ENCODE measurements around the gene CXCR1. TPM values are rescaled to one million over a fixed set of nuclear protein-coding genes. Genes with fewer than 3 reads are reported as not detected.

CXCR1 gene
- 0.31 TPM for total RNA-seq

DNA sequence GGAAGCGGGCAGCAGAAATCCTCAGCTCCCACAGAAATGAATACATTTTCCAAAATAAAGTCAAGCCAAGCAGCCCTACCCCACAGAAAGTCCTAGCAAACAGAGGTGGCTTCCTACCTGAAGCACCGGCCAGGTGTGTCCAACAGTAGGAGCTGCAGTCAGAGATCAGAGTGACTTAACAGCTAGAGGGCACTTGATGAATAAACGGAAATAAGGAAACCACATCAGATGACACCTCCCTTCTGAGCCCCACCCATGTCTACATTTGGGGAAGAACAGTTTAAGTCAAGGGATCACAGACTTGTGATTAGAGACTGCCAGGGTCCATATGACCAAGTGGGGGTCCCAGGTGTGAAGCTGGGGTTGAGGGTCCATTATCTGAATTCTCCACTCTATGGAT, at the start of gene CXCR1:
Gene CXCR1, minus strand, starts transcription at position 172 of the 400 bp plus-strand sequence. CDS start 1,751 bp downstream, outside the sequence.

DNA sequence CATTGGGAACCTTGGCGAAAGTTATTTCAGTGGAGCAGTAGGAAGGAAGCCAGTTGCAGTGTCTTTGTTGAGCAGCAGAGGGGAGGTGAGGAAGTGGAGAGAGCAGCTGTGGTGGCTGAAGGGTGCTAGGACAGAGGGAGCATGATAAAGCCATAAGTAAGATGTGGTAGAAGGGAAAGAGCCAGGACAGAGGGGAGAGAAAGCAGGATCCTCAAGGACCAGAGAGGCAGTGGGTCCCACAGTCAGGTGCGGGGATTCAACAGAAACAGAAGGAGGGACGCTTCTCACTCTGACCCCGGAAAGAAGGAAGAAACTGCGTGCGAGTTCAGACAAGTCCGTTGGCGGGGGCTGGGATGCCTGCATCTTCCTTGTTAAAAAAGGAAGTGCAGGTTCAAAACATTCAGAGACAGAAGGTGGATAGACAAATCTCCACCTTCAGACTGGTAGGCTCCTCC, 41.1 kb downstream of the CXCR1 start, which contains the start of gene CXCR2:
Gene CXCR2, plus strand, starts transcription at position 403 of the 455 bp plus-strand sequence. CDS start 8,774 bp downstream, outside the sequence.

Other genes starting within 250 kb of the CXCR1 start
- 10.3 TPM for gene TNS1, start 164.0 kb downstream of the CXCR1 start, total RNA-seq
- not detected for gene RUFY4, start 97.7 kb downstream of the CXCR1 start, total RNA-seq
- not detected for gene CXCR2, start 40.9 kb downstream of the CXCR1 start, total RNA-seq
- 153 TPM for gene ARPC2, start 50.2 kb upstream of the CXCR1 start, total RNA-seq
- not detected for gene GPBAR1, start 94.1 kb upstream of the CXCR1 start, total RNA-seq
- 82.0 TPM for gene AAMP, start 103.2 kb upstream of the CXCR1 start, total RNA-seq
- gene PNKD, start 103.6 kb upstream of the CXCR1 start, total RNA-seq = 14.4 TPM
- 8.5 TPM for gene TMBIM1, start 125.5 kb upstream of the CXCR1 start, total RNA-seq
- gene CATIP, start 189.9 kb upstream of the CXCR1 start, total RNA-seq = 2.5 TPM
- 3.8 TPM for gene SLC11A1, start 215.3 kb upstream of the CXCR1 start, total RNA-seq
- gene CTDSP1, start 232.9 kb upstream of the CXCR1 start, total RNA-seq = 11.9 TPM